LHCN-M2 (cell line): Measurements from ENCODE around the gene CCDC85C. TPM values are rescaled to one million over a fixed set of nuclear protein-coding genes. Genes with fewer than 3 reads are reported as not detected.

Experiments used
- DNase-seq: peaks from one replicate; pipeline ENCODE4 v3.0.0-alpha.2; 2012; ENCODE audit warnings: low read depth
- total RNA-seq: library from RNA; depleted of rRNA; stranded (reverse); fragments of >200 nt; gene quantifications from 2 replicates; pipeline ENCODE4 v1.2.3, GENCODE V29; 2014

Gene CCDC85C
- total RNA-seq, 1 experiment from 2014 or later, result 1.9 TPM

- no peak for DNase-seq
These were observed 80.3 kb downstream of the CCDC85C start for GRCh38 chr14:99523704-99524055.

- DNase-seq, result no peak
These were observed 80.9 kb downstream of the CCDC85C start for GRCh38 chr14:99522934-99523703.

- no peak for DNase-seq
These were observed 81.5 kb downstream of the CCDC85C start for GRCh38 chr14:99522457-99522891.

DNA sequence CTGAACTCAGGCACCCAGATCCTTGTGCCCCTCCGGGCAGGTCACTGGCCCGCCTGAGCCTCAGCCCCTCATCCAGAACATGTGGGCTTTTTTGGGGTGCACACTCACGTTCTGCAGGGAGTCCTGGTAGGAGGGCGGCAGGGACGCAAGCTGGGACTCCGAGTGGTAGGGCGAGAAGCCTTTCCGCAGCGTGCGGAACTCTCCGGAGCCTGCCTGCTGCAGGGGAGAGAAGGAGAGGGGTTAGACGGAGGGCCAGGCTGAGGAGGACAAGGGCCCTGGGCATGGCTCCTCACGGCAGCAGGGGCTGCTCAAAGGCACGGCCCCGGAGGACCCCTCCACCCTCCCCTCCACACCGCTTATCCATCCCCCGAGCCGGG, 82.0 kb downstream of the CCDC85C start:
- no peak for DNase-seq

GRCh38 chr14:99521176-99522024, 82.6 kb downstream of the CCDC85C start:
- no peak for DNase-seq

GRCh38 chr14:99520571-99521081, 83.4 kb downstream of the CCDC85C start:
- no peak for DNase-seq

- no peak for DNase-seq
These were observed 84.0 kb downstream of the CCDC85C start for GRCh38 chr14:99519931-99520421.

DNA sequence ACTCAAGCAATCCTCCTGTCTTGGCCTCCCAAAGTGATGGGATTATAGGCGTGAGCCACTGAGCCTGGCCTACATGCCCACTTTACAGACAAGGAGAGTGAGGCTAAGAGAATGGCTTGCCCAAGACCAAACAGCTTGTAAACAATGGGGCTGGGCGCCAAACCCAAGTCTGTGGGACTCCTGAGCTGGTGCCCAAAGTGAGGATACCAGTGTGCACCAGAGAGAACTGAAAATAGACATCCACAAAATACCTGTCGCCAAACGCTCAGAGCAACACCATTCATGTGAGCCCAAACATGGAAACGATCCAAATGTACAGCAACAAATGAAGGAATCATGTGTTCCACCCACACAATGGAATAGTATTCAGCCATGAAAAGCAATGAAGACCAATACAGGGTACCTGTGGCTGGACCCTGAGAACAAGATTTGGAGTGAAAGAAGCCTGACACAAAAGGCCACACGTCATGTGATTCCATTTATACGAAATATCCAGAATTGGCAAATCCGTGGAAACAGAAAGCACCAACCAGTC, 84.6 kb downstream of the CCDC85C start:
- no peak for DNase-seq

- peak; percentile 30 for DNase-seq
These were observed 85.3 kb downstream of the CCDC85C start for GRCh38 chr14:99518441-99519346.

- no peak for DNase-seq
These were observed 86.2 kb downstream of the CCDC85C start for GRCh38 chr14:99517643-99518381.

- no peak for DNase-seq
These were observed 87.0 kb downstream of the CCDC85C start for GRCh38 chr14:99516871-99517642.

DNA sequence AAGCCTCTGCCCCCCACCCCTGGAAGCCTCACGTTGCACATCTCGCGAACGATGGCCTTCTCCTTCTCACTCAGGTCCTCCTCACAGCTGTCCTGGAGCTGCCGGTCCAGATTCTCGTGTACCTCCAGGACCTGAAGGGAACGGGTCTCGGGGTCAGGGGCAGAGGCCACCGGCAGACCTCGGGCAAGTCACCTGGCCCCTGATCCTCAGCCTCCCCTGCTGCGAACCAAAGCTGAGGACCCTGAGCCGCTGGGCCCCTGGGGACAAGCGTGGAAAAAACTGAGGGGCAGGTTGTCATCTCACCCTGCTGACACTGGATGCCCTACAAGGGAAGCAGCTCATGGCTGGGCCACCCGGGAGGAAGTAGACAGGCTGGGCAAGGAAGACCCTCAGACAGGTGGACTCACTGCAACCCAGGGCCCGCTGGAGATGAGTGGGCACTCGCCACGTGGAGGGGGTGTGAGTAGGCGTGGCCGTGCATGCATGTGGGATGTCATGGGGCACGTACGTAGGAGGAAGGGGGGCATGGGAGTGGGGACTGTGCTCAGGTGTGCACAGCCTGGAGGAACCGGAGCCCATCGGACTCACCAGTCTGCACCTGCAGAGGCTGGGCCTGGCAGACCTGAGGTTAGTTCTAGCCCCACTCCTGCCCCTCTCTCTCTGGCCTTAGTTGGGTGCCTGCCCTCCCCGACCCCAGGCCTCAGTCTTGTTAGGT, 87.7 kb downstream of the CCDC85C start:
- DNase-seq, result no peak

DNA sequence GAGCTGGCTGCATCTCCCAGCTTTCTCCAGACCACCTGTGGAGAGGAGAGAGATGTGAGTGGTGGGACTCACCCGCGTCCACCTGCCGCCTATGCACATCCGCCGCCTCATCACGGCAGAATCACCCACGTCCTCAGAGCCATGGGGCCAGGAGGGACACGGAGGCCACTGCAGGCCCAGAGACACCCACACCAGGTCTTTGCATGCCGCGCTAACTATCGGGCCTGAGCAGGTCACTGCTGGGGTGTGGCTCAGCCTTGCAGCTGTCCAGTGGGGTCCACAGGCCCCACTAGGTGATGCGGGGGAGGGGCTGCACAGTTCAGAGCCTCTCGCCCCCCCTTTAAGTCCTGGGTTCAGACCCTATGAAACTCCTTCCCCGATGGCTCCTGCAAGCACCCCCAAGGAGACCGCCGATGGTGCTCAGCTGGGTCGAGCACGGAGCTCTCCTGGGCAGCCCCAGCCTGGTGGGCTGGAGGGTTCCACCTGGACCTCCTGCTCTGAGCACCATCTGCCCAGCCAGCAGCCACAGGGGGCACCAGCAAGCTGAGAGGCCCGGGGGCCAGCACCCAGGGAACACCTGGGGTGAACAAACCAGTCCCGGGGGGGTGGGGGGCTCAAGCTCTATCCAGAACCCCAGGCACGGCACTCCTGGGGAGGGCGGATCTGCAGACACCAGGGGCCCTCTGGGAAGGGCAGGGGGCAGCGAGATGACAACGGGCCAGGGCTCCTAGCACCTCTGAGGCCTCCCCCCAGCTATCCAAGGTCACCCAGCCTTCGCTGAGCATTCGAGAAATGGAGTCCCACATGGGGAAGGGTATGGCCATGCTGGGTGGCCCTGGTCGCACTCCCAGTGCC, 88.5 kb downstream of the CCDC85C start:
- DNase-seq, result no peak

DNA sequence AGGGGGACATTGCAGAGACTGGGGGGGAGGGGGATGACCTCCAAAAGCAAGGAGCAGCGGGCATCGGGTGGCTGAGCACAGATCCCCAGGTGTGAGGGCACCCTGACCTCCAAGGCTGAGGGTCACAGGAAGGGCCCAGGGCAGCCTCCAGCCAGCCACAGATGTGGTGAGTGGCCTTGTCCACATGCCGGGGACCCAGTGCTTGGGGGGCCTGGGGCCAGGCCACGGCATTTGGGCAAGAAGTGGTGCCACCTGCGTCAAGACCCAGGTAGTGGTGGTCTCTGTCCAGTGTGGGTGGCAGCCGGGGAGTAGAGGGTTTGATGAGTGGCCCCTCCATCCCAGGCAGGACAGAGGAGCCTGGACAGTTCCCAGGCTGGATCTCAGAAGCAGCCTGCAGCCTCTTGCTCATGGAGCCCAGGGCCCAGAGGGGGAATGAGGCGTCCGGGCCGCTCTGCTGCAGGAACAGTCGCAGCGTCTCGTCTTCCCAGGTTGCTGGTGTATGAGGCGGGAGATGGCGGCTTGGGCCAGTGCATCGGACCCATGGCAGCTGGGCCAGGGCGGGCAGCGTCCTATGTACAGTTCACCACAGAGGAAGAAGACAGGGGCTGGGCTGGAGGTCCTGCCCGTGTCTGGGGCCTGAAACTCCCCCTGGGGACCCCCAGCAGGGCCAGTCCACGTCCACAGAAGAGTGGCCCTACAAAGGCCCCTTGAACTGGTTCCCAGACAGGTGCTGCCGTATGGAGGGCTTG, 89.3 kb downstream of the CCDC85C start:
- no peak for DNase-seq

GRCh38 chr14:99513946-99514551, 90.0 kb downstream of the CCDC85C start:
- no peak for DNase-seq

DNA sequence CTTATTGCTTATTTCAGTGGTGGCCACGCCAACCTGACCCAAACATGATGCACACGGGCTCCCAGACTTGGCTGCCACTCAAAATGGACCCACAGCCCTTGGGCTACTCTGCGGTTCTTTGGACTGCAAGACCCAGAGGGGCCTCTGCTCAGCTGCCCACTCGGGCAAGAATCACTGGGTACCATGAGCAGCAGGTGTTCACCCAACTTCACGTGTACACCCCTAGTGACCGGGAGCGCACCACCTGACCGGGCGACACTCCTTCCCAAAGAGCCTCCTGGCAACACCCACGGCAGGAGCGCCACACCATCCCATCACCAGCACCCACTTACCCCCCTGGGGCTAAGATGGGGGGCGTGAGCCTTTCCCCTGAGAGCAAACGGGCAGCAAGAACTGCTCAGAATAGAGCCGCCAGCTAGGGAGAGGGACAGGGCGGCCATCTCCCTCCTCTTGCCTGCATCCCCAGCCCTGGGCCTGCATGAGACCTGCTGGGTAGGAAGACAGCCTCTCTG, 90.8 kb downstream of the CCDC85C start:
- DNase-seq, result no peak
